ENCODE results near the gene LAMA5.

The LAMA5 gene

DNA sequence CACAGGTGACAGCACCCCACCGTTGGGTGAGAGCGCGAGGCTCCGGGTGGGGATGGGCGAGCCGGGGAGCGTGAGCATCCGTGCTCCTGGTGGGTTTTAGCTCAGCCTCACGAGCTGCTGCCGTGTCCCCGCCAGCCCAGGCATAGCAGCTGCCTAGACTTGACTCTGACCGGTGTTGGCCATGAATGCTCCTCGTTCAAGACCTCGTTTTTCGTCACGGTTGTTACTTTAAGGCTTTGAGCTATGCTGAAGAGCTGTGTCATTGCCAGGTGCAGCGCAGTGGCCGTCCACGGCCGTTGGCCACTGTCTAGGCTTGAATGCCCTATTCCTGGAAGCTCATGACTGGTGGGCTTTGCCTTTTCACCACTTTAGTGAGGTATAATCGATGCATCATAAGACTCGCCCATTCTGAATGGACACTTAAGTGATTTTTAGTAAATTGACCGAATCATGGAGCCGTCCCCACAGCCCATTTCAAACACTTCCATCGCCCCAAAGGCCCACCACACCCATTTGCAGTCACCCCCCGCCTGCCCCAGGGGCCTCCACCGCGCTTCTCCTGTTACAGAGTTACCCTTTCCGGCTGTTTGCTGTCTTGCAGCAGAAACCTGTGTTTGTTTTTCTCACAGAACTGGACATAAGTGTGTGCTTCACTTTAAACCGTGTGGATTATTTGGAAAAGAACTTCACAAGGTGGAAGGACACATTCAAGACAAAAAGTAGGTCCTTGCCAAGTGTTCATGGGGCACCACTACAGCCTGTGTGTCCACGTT, 85.8 kb downstream of the LAMA5 start:
- no peak for DNase-seq

DNA sequence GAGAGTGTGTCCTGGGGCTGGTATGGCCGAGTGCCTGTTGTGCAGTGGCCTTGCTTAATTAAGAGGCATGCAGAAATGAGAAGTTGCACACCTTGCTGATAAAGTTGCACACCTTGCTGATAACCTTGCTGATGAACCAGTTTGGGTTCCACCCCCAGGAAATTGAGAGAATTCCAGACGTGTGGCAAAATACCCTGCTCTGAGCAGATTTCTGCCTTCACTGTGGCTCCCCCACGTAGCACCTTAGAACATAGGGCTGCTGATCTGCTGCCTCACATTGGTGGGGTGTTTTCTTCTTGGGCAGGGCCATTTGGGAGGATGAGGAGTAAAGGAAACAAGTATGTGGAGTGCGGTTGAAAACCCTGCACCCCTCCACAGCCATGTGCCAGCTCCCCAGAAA, 86.8 kb downstream of the LAMA5 start:
- no peak for DNase-seq

DNA sequence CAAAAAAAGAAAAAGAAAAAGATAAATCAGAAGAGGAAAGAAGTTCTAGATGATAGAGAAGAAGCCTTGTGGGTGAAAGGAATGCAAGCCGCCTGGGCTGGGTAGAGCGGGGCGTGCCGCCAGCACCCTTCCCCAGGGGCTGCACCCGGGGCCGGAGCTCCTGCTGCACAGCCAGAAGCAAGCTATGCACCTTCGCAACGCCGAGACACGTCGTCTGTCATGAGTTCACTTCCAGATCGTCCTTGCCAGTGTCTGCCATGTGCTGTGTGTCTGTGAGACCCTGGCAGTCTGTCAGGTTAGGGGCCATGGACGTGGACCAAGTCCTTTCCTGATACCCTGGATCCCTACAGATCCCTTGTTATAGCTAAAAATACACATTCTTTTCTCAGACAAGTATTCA, 89.9 kb downstream of the LAMA5 start:
- no peak for DNase-seq

DNA sequence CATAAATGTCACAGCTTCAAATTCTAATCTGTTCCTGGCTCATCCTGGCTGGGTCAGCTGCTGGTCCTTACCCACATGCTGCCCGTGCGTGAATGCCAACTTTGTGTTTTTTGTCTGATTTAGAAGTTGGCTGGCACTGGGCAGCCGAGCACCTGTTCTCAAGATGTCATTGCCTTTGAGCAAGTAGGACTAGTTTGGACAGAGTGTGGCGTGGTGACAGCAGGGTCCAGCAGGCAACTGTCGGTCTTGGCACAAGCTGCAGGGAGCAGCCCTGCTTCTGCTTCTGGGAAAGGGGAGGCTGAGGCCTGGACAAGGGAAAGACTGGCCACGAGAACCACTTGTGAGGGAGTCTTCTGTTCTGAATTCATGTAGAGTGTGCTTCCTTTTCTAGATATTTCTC, 90.7 kb downstream of the LAMA5 start:
- DNase-seq: no peak

DNA sequence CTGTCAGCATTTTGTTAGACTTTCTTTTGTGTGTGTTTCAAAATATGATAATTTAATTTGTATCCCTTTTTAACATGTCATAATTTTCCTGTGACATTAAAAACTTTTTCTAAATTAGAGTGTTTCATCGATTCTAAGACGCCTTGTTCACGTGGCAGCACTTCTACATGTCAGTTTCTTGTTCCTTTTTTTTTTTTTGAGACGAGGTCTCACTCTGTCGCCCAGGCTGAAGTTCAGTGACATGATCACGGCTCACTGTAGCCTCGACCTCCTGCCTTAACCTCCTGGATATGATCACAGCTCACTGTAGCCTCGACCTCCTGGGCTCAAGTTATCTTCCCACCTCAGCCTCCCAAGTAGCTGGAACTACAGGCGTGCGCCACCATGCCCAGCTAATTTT, 91.9 kb downstream of the LAMA5 start:
- no peak for DNase-seq

DNA sequence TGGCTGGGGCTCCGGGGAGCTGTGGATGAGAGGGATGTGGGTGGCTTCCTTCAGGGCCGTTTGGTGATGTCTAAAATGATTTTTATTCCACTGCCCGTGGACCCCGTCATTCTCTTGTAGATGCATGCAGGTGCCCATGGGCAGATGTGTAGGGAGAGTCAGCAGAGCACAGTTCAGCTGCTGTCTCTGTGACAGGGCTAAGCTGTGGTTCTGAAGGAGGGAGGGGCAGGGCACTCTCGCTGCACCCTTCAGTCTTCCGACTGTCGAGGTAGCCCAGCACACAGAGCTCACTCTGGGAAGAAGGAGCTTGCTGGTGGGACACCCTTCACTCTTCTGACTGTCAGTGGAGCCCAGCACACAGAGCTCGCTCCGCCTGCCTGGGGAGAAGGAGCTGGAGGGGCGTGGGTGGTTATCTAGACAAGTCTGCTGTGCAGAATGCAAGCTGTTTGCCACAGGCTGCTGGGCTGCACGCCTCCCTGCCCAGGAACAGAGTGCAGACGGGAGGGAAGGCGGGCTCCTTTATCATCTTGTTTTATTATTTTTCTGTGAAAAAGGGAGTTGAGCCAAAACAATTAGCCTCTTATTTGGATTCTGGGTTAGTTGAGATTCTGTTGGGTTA, 92.7 kb downstream of the LAMA5 start:
- DNase-seq: no peak

DNA sequence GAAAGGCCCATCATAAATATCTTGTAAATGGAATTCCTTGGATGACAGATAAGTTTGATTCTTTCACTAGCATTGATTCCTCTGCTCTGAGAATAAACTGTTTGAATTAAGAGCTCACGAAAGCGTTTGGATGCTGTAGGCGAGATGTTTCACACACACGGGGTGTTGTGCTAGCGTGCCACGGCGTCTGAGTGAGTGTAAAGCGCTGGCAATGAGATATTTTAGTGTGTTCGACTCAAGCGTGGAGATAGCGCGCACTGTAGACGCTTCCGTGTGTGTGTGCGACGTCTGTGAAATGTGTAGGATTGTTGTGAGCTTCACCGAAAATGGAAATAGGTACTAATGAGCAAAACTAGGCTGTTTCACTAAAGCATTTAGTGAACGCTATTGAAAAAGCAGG, 93.7 kb downstream of the LAMA5 start:
- DNase-seq: no peak

DNA sequence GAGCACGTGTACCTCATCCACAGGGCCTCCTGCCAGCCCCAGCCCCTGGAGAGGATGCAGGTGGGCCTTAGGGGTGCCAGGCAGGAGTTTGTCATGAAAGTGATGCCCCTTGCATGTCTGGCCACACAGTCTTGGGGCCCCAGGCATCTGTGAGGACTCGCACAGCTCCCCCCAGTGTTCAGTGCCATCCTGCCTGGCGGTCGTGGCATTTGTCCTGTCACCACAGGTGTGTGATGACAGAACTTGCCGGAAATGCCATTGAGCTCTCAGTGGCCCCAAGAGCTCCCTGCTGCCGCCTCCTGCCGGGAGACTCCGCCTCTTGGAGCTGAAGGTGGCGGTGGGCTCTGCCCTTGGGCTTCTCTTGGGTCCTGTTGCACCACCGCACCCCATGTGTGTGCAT, 94.9 kb downstream of the LAMA5 start:
- no peak for DNase-seq

DNA sequence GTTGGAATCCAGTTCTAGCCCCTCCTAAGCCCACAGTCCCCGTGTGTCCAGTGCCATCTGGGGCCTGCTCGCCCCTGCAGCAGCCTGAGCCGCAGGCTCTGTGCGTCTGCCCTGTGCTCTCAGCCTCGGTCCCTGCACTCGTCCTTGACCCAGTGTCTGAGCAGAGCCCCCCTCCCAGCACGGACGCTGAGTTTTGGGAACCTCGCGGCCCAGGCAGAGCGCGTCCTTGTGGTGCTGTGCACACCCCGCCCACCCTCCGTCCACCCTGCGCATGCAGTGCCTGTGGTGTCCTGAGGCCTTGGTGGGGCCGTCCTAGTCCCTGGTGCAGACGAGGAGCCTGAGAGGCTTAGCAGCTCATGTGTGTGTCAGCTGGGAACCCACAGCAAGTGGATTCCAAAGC, 97.2 kb downstream of the LAMA5 start:
- DNase-seq: no peak

DNA sequence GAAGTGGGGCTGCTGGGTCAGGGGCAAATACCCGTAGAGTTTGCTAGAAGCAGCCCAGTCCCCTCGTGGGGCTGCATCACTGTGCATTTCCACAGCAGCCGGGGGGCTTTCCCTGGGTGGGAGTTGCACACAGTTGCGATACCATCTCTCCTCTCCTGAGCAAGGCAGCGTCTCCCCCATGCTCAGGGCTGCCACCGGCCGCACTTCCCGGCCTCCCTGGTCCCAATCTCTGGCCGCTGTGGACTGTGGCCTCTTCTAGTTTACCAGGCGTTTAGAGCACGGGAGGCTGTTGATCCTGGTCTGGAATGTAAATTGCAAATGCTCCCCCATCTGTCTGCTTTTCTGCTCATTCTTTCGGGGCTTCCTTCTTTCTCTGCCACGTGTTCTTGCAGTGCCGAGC, 97.7 kb downstream of the LAMA5 start:
- no peak for DNase-seq

DNA sequence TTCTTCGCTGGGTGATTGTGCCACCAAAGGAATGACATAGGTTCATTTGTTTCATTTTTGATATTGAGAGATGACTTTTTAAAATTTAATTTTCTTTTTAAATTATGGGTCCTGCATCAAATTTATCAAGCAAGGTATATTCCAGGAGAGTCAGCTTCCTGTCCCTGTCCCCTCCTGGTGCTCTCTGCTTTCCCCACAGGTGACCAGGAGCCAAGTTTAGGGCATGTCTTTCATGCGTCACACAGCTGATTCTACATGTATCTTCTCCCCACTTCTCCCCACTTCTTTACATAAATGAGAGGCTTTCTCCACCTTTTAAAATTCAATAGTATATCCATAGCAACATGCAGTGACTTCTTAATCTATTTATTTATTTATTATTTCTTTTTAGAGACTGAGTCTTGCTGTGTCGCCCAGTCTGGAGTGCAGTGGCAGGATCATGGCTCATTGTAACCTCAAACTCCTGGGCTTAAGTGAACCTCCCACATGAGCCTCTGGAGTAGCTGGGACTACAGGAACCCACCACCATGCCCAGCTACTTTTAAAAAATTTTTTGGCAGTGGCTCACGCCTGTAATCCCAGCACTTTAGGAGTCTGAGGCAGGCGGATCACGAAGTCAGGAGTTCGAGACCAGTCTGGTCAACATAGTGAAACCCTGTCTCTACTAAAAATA, 98.7 kb downstream of the LAMA5 start:
- DNase-seq: no peak

DNA sequence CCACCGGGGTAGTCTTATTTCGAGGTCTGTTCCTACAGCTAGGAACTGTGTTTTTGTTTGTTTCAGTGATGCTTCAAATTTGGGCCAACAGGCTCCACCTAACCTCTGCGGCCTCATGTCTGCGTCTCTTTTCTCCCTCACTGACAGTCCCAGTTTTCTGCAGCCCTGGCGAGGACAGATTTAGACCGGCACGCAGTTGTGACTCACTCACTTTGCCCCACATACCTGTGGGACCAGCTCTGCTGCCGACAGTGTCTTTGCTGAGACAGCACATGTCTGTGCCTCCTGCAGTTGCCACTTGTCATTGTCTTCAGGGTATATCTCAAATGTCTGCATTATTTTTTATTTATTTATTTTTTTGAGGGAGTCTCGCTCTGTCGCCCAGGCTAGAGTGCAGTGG, 99.6 kb downstream of the LAMA5 start:
- DNase-seq: no peak

DNA sequence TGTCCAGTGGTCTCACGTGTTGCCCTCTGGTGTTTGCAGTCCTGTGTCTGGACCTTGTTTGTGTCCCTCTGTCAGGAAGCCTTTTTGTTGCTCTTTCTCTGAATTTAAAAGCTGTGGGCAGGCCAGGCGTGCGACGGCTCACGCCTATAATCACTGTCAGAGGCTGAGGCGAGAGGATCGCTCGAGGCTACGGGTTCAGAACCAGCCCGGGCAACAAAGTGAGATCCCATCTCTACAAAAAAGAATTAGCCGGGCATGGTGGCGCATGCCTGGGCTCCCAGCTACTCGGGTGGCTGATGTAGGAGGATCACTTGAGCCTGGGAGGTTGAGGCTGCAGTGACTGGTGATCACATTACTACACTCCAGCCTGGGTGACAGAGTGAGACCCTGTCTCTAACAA, 100.3 kb downstream of the LAMA5 start:
- no peak for DNase-seq

DNA sequence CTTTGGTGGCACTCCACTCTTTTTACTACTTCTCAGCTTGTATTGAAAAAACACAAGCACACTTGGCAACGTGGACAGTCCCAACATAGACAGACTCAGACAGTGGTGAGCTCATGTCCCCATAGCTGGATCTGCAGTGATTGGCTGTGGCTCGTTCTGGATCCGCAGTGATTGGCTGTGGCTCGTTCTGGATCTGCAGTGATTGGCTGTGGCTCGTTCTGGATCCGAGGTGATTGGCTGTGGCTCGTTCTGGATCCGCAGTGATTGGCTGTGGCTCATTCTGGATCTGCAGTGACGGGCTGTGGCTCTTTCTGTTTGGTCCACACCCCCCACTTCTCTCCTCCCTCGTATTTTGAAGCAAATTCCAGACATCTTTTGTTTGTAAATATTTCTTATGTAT, 100.8 kb downstream of the LAMA5 start:
- DNase-seq: no peak

DNA sequence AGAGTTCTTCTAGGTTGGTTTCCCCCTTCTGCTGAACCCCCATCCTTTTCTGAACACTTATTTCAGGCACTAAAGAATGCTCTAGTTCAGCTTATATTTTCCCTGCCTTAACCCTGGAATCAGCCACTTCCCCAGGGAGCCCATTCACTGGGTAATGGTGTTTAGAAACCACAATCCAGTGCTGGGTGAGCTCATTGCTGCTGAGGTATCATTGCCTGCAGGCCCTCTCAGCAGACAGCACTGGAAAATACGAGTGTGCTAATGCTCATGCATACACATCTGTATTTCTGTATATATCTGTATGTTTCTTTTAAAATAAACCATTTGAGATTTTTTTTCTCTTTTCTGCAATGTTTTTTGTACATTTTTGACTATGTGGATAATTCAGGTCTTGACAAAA, 101.7 kb downstream of the LAMA5 start:
- DNase-seq: no peak

DNA sequence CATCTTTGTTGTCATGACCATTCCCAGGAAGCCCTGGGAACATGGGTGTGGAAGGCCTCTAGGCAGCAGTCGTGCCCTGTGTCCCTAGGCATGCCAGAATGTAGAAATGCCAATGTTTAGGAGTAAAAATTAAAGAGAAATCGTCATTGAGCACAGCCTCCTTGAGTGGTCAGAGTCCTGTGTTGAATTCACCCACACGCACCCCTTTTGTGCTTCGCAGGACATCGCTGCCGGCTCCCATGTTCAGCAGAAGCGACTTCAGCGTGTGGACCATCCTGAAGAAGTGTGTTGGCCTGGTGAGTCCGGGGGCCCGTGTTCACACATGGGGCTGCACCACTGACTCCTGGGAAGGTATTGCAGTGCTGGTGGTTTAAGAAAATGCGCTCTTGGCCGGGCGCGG, 103.7 kb downstream of the LAMA5 start:
- DNase-seq: no peak

DNA sequence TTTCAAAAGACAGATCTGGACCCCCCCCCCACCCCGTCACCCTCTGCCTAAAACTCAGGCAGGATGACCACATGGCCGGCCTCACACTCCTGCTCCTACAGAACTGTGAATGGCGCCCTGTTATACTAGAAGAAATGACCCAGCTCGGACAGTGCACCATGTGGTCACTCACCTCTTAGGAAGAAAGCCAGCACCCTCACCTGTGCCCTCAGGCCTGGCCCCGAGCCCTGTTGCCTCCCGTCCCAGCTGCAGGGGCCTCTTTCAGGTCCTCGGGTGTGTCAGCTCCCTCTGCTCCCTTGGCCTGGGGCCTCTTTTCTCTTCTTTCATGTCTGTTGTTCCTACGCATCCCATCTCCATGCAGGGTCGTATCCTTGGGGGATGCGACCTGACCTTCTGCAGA, 105.0 kb downstream of the LAMA5 start:
- DNase-seq: no peak

DNA sequence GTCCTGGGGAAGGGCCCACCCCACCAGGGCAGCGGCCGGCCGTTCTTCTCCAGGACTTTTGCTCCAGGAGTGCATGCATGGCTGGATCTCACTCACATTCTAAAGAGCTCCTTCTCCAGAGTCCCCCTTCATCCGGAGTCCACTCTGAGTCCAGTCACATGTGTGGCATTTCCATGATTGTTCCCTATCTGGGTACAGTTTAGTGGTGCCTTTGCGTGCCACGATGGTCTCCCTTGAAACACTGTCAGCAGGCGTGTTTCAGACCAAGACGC, 107.9 kb downstream of the LAMA5 start:
- DNase-seq: no peak
